ENCODE results near the gene ANKRD61.

DNA sequence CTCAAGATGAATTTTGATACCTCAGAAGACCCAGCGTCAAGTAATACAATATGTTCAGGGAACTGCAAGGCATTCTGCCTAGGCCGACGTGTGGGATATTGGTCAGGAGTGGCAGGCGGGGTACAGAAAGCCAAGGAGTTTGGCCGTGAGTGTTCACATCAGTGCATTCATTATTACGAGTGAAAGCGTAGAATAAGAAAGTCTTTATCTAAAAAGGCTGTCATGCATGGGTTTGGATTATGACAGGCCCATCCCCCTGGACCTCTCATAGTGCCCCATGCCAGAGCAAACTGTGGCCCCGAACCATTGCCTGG lies 14.6 kb upstream of the ANKRD61 start:
- TF ChIP-seq, protein P1, sequence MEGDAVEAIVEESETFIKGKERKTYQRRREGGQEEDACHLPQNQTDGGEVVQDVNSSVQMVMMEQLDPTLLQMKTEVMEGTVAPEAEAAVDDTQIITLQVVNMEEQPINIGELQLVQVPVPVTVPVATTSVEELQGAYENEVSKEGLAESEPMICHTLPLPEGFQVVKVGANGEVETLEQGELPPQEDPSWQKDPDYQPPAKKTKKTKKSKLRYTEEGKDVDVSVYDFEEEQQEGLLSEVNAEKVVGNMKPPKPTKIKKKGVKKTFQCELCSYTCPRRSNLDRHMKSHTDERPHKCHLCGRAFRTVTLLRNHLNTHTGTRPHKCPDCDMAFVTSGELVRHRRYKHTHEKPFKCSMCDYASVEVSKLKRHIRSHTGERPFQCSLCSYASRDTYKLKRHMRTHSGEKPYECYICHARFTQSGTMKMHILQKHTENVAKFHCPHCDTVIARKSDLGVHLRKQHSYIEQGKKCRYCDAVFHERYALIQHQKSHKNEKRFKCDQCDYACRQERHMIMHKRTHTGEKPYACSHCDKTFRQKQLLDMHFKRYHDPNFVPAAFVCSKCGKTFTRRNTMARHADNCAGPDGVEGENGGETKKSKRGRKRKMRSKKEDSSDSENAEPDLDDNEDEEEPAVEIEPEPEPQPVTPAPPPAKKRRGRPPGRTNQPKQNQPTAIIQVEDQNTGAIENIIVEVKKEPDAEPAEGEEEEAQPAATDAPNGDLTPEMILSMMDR (IDR thresholded peaks at IDR 0.05; ENCODE audit: low read length): no peak
- TF ChIP-seq EZH2 (IDR thresholded peaks at IDR 0.05; ENCODE audit: borderline replicate concordance, low read length): no peak
